Measurements from ENCODE around the gene SLC30A10. TPM values are rescaled to one million over a fixed set of nuclear protein-coding genes. Genes with fewer than 3 reads are reported as not detected.

The SLC30A10 gene
- total and polyA plus RNA-seq, 2 of the 13 experiments (the other 11 are each of a cell fraction or from before 2014, with no cell fraction given): 20.9 to 30.2 TPM

GRCh38 chr1:219928791-219929118 is 398 bp upstream of the SLC30A10 start (continued):
- TF ChIP-seq ZIK1 (CRISPR knock-in tag; IDR thresholded peaks at IDR 0.05; ENCODE audit: borderline replicate concordance, low read depth) (0 out of 2 replicates have a peak, but pooled peaks have one; percentile 54), POLR2A (IDR thresholded peaks at IDR 0.05; ENCODE audit: insufficient read depth in 1 of 2, low read depth in 2 of 2, low read length in 2 of 2) (peak in 1 of 2 experiments; percentile 27; a peak in 1 of 4 replicates), ZNF335 (CRISPR knock-in tag; IDR thresholded peaks at IDR 0.05) (no peak), ZNF678 (CRISPR knock-in tag; IDR thresholded peaks at IDR 0.05) (peak; percentile 48; the same call in 1 of the 2 replicates), HMG20B (CRISPR knock-in tag; conservative IDR thresholded peaks at IDR 0.05) (no peak), ZSCAN30 (CRISPR knock-in tag; IDR thresholded peaks at IDR 0.05) (0 out of 2 replicates have a peak, but pooled peaks have one; percentile 58), ADNP (CRISPR knock-in tag; IDR thresholded peaks at IDR 0.05) (no peak), GPN1 (CRISPR knock-in tag; IDR thresholded peaks at IDR 0.05; ENCODE audit: borderline replicate concordance) (no peak), GTF2F1 (IDR thresholded peaks at IDR 0.05; ENCODE audit: low read length) (no peak), GLI4 (CRISPR knock-in tag; IDR thresholded peaks at IDR 0.05; ENCODE audit: borderline replicate concordance) (peak; percentile 87), MBNL3 (CRISPR knock-in tag; conservative IDR thresholded peaks at IDR 0.05) (no peak), SETDB1 (CRISPR knock-in tag; IDR thresholded peaks at IDR 0.05; ENCODE audit: borderline replicate concordance) (no peak), MXD4 (CRISPR knock-in tag; IDR thresholded peaks at IDR 0.05) (no peak), UBTF (CRISPR knock-in tag; IDR thresholded peaks at IDR 0.05) (no peak), CREM (IDR thresholded peaks at IDR 0.05) (peak; percentile 12; the same call in 1 of the 2 replicates), CREM (CRISPR knock-in tag; IDR thresholded peaks at IDR 0.05) (no peak), POLR2AphosphoS5 (IDR thresholded peaks at IDR 0.05; ENCODE audit: low read depth, low read length) (peak; percentile 46; the same call in 1 of the 2 replicates), CREB1 (IDR thresholded peaks at IDR 0.05) (no peak), CREB1 (CRISPR knock-in tag; IDR thresholded peaks at IDR 0.05) (peak; percentile 44; the same call in 1 of the 2 replicates), HNF1B (CRISPR knock-in tag; IDR thresholded peaks at IDR 0.05) (peak; percentile 55; the same call in 1 of the 2 replicates), PAXIP1 (CRISPR knock-in tag; conservative IDR thresholded peaks at IDR 0.05) (0 out of 2 replicates have a peak, but pooled peaks have one; percentile 60)
- TF ChIP-seq, protein P1, sequence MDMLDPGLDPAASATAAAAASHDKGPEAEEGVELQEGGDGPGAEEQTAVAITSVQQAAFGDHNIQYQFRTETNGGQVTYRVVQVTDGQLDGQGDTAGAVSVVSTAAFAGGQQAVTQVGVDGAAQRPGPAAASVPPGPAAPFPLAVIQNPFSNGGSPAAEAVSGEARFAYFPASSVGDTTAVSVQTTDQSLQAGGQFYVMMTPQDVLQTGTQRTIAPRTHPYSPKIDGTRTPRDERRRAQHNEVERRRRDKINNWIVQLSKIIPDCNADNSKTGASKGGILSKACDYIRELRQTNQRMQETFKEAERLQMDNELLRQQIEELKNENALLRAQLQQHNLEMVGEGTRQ (IDR thresholded peaks at IDR 0.05; ENCODE audit: low read depth, low read length): no peak
- TF ChIP-seq, protein P1 (CRISPR knock-in tag; IDR thresholded peaks at IDR 0.05; ENCODE audit: borderline replicate concordance): no peak
